Measurements from ENCODE around the gene PNKD.
A peak's percentile ranks its signal among the peaks of the same experiment; 100 is the strongest.

DNA sequence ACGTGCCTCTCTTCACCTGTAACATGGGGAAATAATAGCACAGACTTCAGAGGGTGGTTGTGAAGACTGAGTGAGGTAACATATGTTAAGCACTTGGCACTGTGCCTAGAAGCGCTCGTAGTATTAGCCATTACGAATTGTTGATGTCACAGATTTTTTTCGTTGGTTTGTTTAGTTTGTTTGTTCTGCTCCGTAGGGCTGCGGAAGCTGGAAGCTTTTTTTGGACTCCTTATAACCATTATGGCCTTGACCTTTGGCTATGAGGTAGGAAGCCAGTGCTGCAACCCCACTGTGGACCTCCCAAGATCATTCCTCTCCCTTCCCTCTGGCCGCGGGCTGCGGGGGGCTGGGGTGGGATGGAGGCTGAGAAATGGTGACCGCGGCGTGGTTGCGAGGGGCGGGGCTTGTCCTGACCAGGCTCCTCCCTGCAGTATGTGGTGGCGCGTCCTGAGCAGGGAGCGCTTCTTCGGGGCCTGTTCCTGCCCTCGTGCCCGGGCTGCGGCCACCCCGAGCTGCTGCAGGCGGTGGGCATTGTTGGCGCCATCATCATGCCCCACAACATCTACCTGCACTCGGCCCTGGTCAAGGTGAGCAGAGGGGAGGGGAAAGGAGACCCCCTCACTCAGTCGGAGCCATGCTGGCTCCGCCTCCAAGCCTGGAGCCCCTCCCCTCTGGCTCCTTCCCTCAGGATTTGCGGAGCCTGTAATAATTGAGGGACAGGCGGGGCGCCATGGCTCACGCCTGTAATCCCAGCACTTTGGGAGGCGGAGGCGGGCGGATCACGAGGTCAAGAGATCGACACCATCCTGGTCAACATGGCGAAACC lies 117.3 kb downstream of the PNKD start:
- TF ChIP-seq POLR2AphosphoS5 (IDR thresholded peaks at IDR 0.05; ENCODE audit: low read depth) (peak; percentile 73), CTCF (conservative IDR thresholded peaks at IDR 0.05; ENCODE audit: low read depth in 2 of 2) (no peak), EZH2 (IDR thresholded peaks at IDR 0.05; ENCODE audit: low read depth, unreplicated experiment) (no peak), STAT1 (IDR thresholded peaks at IDR 0.05; ENCODE audit: unreplicated experiment) (no peak), ETS1 (IDR thresholded peaks at IDR 0.05) (no peak), JUNB (IDR thresholded peaks at IDR 0.05; ENCODE audit: unreplicated experiment) (no peak), EZH2phosphoT487 (IDR thresholded peaks at IDR 0.05; ENCODE audit: unreplicated experiment) (no peak), CREB1 (CRISPR knock-in tag; IDR thresholded peaks at IDR 0.05; ENCODE audit: low read depth) (no peak), REST (IDR thresholded peaks at IDR 0.05; ENCODE audit: unreplicated experiment) (no peak), ZNF331 (CRISPR knock-in tag; IDR thresholded peaks at IDR 0.05; ENCODE audit: low read depth) (no peak), NANOG (IDR thresholded peaks at IDR 0.05; ENCODE audit: borderline replicate concordance) (no peak)
